OCI-LY1 (cell line): Measurements from ENCODE around the gene RUNDC1.

ENCODE experiments used
- CTCF ChIP-seq: fragments of 200-600 bp; sonication (generic), shearing (Covaris generic); IDR thresholded peaks from 2 replicates; pipeline ENCODE4 v1.5.1; 2017; ENCODE audit warnings: mild to moderate bottlenecking, antibody characterized with exemption, low read length, moderate library complexity, mixed read lengths
- EZH2 ChIP-seq: fragments of 200-600 bp; sonication (generic), shearing (Covaris generic); IDR thresholded peaks from 2 replicates; pipeline ENCODE4 v1.8.0; 2017; ENCODE audit warnings: borderline replicate concordance, mixed run types, mild to moderate bottlenecking, antibody characterized with exemption, low read length, moderate library complexity, mixed read lengths

- TF ChIP-seq CTCF (peak; percentile 53; the same call in 1 of the 2 replicates), EZH2 (no peak)
Observed at GRCh38 chr17:43006639-43007551, 26.5 kb downstream of the RUNDC1 start, which contains the start of gene IFI35.
